Suprapubic skin (tissue), 4 donors: ENCODE measurements around the gene NUDCD2. TPM values are rescaled to one million over a fixed set of nuclear protein-coding genes. Genes with fewer than 3 reads are reported as not detected.

Experiments
- DNase-seq, 2 donors: peaks; one replicate each; pipeline ENCODE4 v3.0.0-alpha.2; 2019; ENCODE audit warnings: low spot score in 2 of 2
- H3K27ac ChIP-seq: fragments of 200-600 bp; sonication (generic); one replicate; pipeline ENCODE4 v1.5.1; 2019
- H3K27me3 ChIP-seq: fragments of 200-600 bp; sonication (generic); one replicate; pipeline ENCODE4 v1.5.1; 2019
- H3K36me3 ChIP-seq: fragments of 200-600 bp; sonication (generic); one replicate; pipeline ENCODE4 v1.5.1; 2019
- H3K4me1 ChIP-seq: fragments of 200-600 bp; sonication (generic); one replicate; pipeline ENCODE4 v1.5.1; 2019
- H3K4me3 ChIP-seq: fragments of 200-600 bp; sonication (generic); one replicate; pipeline ENCODE4 v1.5.1; 2019; ENCODE audit warnings: mild to moderate bottlenecking
- H3K9me3 ChIP-seq: fragments of 200-600 bp; sonication (generic); one replicate; pipeline ENCODE4 v1.5.1; 2019
- CTCF ChIP-seq, 2 donors: fragments of 200-600 bp in 1 of 2; fragments of 450-650 bp in 1 of 2; sonication (generic) in 1 of 2; IDR thresholded peaks; one replicate each; pipeline ENCODE4 v1.5.1; 2016 to 2019; ENCODE audit warnings: antibody characterized with exemption in 2 of 2, mild to moderate bottlenecking in 1 of 2, moderate library complexity in 1 of 2
- EP300 ChIP-seq: sonication (generic); formaldehyde crosslinking; IDR thresholded peaks from one replicate; pipeline ENCODE4 v1.6.1; 2017; ENCODE audit warnings: antibody characterized with exemption
- POLR2A ChIP-seq, 2 donors: fragments of 450-650 bp; IDR thresholded peaks; one replicate each; pipeline ENCODE4 v1.6.1; 2017; ENCODE audit warnings: antibody characterized with exemption in 2 of 2, mild to moderate bottlenecking in 2 of 2, moderate library complexity in 2 of 2
- POLR2AphosphoS5 ChIP-seq, 3 donors: sonication (generic); formaldehyde crosslinking; IDR thresholded peaks; one replicate each; pipeline ENCODE4 v1.6.1; 2017; ENCODE audit warnings: antibody characterized with exemption in 3 of 3
- WGBS: methylation state at CpG from one replicate; pipeline ENCODE4 v1.1.5; 2018; 5-methylcytosine and 5-hydroxymethylcytosine counted together
- total RNA-seq, 4 donors: library from RNA; depleted of rRNA; stranded (reverse); fragments of >200 nt; gene quantifications; one replicate each; pipeline ENCODE4 v1.1.0, GENCODE V29; 2016

NUDCD2 gene
- total RNA-seq, 4 donors from 2014 or later: 4.4 to 19.0 (median 6.1) TPM

- peak; percentile 17 to 95 (median 73) for TF ChIP-seq POLR2AphosphoS5 (IDR thresholded peaks at IDR 0.05)
- peak; percentile 46 to 88 for TF ChIP-seq POLR2A (IDR thresholded peaks at IDR 0.05)
- TF ChIP-seq EP300: no peak
- peak in 1 of 2 donors; percentile 41 for TF ChIP-seq CTCF (IDR thresholded peaks at IDR 0.05)
- H3K4me1 ChIP-seq: peaks cover 59% of the 10 kb centered on the region
- WGBS: under 1% methylated on average over 52 of the region's 64 CpGs
These were observed 45.6 kb upstream of the NUDCD2 start, which contains the start of gene MAT2B for GRCh38 chr5:163505368-163506094. Gene MAT2B, plus strand, starts transcription at chr5:163505619. Its CDS starts 68 bp downstream, at chr5:163505687.

GRCh38 chr5:163505049-163505367 lies 45.1 kb upstream of the NUDCD2 start:
- 1% methylated on average over 7 of the region's 7 CpGs for WGBS
- no peaks in the 10 kb centered on the region for H3K9me3 ChIP-seq

More at GRCh38 chr5:163505368-163506094, 45.6 kb upstream of the NUDCD2 start, which contains the start of gene MAT2B:
- DNase-seq: peak; percentile 97 to 98
- no peaks in the 10 kb centered on the region for H3K27me3 ChIP-seq
- H3K27ac ChIP-seq: peak within 1 kb of the TSS; percentile 99
- no peaks in the 10 kb centered on the region for H3K9me3 ChIP-seq
- no peaks in the 10 kb centered on the region for H3K36me3 ChIP-seq
- peak within 1 kb of the TSS; percentile 85 for H3K4me3 ChIP-seq

GRCh38 chr5:163504079-163504931 lies 44.4 kb upstream of the NUDCD2 start:
- H3K9me3 ChIP-seq: no peaks in the 10 kb centered on the region
- under 1% methylated on average over 27 of the region's 27 CpGs for WGBS
- peak overlapping the region; percentile 99 for H3K27ac ChIP-seq
- no peaks in the 10 kb centered on the region for H3K36me3 ChIP-seq
- TF ChIP-seq POLR2A (IDR thresholded peaks at IDR 0.05): no peak
- TF ChIP-seq CTCF (IDR thresholded peaks at IDR 0.05): no peak
- TF ChIP-seq POLR2AphosphoS5 (IDR thresholded peaks at IDR 0.05): no peak
- no peak for TF ChIP-seq EP300
- no peaks in the 10 kb centered on the region for H3K27me3 ChIP-seq
- DNase-seq: peak in 1 of 2 donors; percentile 70
- peaks cover 49% of the 10 kb centered on the region for H3K4me1 ChIP-seq
- H3K4me3 ChIP-seq: peak overlapping the region; percentile 85

More at GRCh38 chr5:163505049-163505367, 45.1 kb upstream of the NUDCD2 start:
- Histone ChIP-seq H3K36me3 (no peaks in the 10 kb centered on the region), H3K27me3 (no peaks in the 10 kb centered on the region), H3K4me3 (peak overlapping the region; percentile 85), H3K27ac (peak overlapping the region; percentile 99), H3K4me1 (peaks cover 56% of the 10 kb centered on the region)
- DNase-seq: no peak
- TF ChIP-seq CTCF (IDR thresholded peaks at IDR 0.05) (no peak), POLR2AphosphoS5 (IDR thresholded peaks at IDR 0.05) (no peak), EP300 (no peak), POLR2A (IDR thresholded peaks at IDR 0.05) (no peak)

- H3K4me3 ChIP-seq: peak overlapping the region; percentile 85
- peak overlapping the region; percentile 99 for H3K27ac ChIP-seq
- H3K27me3 ChIP-seq: no peaks in the 10 kb centered on the region
- H3K9me3 ChIP-seq: no peaks in the 10 kb centered on the region
- H3K4me1 ChIP-seq: peaks cover 41% of the 10 kb centered on the region
- DNase-seq: no peak
- WGBS: under 1% methylated on average over 17 of the region's 17 CpGs
- peak in 1 of 2 donors; percentile 35 for TF ChIP-seq POLR2A (IDR thresholded peaks at IDR 0.05)
- peak in 1 of 2 donors; percentile 22 for TF ChIP-seq CTCF (IDR thresholded peaks at IDR 0.05)
- TF ChIP-seq EP300: no peak
- TF ChIP-seq POLR2AphosphoS5 (IDR thresholded peaks at IDR 0.05): peak in 1 of 3 donors; percentile 28
- H3K36me3 ChIP-seq: no peaks in the 10 kb centered on the region
These were observed 43.5 kb upstream of the NUDCD2 start for GRCh38 chr5:163503106-163504078.
